Fibroblast of skin of scalp (primary cell): ENCODE data around the gene LMF1.
"Not testable (repeated sequence)": the region's sequence is repeated elsewhere in the genome, so short reads cannot be mapped to it uniquely, and the experiment has no call there.

ENCODE experiments used
- DNase-seq: peaks from one replicate; pipeline ENCODE4 v3.0.0-alpha.2; 2013

The LMF1 gene

DNA sequence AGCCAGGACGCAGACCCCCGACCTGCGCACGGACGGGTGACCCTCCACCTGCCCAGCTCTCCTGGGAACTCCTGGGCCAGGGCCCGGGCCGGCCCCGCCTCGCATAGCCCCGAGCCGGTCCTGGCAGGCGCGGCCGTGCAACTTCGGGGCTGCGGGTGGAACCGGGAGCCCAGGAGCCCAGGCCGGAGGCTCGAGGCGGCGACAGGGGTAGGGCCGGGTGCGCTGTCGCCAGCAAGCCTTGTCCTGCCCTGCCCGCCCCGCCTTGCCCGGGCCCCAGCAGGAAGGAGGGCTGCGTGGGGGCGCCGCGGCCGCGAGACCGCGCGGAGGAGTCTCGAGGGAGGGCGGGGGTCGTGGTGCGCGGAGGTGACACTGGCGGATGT lies 408 bp downstream of the LMF1 start:
- no peak for DNase-seq

GRCh38 chr16:969508-970385 lies 1.0 kb downstream of the LMF1 start:
- peak; percentile 36 for DNase-seq

DNA sequence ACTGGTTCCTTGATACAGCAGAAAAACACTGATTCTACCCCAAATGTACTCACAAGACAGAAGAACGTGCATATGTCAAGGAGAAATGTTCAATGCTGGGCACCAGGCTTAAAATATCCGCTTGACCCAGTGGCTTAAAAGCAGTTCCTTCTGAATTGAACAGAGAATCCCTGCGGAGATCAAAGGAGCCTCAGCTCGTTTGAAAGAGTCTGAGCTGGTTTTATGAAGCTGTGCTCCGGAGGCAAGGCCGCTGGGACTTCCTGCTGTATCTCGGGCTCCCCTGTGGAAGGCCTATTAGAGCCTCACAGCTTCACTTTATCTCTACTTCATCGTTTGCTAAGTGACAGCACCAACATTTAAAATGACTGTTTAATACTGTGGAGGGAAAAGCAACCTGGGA lies 2.2 kb downstream of the LMF1 start:
- DNase-seq = no peak

DNA sequence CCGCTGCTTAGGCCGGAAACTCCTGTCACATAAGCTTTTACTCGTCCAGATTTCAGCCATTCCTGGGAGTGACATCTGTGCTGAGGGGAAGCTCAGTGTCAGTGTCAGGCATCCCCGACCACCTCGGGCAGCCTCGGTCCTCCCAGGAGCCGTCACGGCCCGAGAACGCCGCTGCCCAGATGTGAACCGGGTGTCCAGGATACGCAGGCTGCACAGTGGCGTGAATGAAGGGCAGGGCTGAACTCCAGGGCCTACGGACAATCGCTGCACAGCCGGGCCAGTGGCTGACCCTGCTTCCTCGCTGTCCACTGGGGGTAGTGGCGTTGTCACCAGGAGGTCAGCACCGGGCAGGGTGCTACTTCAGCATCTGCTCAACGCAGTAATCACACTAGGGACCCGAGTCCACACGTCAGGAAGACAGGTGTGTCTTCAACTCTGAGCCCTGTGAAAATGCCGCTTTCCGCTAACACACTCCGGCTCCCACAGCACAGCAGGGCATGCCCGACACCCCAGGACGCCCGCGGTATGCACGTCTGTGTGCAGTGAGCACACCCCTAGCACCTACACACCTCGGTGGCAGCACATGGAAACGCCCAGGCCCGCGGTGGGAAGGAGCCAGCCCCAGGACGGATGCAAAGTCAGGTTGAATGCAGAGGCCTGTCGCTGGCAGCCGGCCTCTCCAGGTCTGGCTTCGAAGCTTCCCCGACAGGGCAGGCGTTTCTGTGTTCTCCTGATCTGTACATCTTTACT lies 3.1 kb downstream of the LMF1 start:
- DNase-seq = no peak

GRCh38 chr16:967077-967541 lies 3.7 kb downstream of the LMF1 start:
- DNase-seq = no peak

DNA sequence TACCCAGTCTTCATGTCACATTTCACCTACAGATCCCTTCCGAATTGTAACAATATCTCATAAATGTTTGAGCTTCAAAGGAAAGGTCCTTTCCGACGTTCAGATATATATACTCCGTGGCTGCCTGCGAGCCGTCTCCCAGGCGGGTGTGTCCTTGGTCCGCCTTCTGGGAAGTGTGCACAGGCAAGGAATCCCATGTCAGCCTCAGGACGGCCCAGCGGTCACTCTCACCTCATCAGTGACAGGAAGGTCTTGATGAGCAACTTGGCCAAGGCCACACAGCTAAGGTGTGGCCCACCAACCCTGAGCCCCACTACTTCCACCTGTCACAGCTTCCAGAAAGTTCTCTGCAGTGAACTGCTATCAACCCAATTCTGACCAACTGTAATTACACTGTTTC lies 4.3 kb downstream of the LMF1 start:
- no peak for DNase-seq

- no peak for DNase-seq
Observed at GRCh38 chr16:966035-966434, 4.7 kb downstream of the LMF1 start.

GRCh38 chr16:965487-965886 lies 5.3 kb downstream of the LMF1 start:
- DNase-seq = no peak

DNA sequence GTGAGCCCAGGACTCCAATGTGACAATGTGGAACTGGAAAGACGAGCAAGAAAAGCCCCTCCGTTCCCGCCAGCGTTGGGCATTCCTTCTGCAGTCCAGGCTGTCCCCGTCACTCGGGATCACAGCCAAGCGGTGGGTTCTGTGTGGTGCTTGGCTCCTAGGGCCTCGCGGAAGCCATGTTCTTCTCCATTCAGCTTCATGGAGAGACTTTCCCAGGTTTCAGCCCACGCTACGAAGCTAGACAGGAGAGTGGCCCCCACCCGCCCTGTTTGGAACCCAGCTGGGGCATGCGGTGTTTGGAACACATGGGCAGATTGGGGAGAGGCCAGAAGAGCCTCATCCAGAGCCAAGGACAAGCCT lies 5.8 kb downstream of the LMF1 start:
- DNase-seq = no peak

DNA sequence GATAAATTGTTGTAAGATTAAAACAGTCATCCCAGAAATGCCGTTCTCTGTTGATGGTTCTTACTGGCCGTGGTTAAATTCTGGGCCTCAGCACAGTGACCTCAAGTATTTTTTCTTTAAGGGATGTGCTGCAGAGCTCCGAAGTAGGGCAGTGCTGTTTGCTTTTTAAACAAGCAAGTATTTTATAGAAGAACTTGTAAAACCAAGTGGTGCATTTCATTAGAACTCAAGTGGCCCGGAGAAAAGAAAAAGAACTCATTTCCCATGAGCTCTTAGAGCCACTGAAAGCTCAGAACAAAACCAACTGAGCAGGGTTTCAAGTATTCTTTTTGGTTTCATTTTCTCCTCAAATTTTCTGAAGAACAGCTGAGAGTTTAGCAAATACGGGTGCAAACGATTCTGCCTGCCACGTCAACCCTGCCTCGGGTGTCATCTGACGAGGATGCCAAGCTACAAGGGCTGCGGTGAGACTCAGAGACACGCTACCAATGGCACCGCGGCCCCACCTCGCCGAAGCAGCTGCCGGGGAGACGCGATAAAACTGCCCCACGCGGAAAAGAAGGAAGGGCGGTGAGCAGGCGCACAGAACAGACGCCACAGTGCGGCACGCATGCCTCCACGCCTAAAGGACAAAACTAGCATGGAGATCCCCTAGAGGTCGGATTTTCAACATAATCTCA lies 6.3 kb downstream of the LMF1 start:
- DNase-seq = no peak

- no peak for DNase-seq
Observed at GRCh38 chr16:963913-964312, 6.9 kb downstream of the LMF1 start.

DNA sequence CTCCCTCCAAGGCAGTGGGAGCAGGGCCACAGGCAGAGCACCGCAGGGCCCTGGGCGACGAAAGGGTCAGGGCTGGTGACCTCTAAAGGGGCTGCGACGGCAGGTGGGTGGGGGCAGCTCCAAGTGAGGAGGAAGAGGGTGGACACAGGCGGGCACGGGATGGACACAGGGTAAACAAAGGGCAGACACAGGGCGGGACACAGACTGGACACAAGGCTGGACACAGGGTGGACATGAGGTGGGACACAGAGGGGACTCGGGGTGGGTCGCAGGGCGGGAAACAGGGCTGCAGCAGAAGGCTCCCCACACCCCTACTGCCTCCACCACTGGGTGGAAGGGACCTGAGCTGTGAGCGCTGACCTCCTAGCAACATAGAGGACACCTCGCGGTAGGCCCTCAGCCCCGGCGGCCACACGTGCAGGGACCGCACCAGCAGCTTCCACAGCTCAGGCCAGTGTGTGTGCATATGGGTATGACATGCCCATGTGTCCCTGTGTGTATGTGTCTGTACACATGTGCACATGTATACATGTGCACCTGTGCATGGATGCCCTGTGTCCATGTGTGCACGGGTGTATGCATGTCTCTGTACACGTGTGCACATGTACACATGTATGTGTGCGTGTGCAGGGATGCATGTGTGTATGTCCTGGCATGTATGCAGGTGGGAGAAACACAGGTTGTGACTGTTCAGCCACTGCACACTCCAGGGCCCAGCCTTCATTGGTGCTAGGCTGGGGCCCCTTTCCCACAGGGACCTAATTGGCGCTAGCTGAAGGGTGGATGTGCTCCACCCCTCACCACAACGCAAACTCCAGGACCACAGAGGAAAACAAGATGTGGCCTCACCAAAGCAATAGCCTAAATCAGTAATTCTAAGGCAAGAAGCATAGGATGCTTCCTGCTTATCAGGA lies 7.6 kb downstream of the LMF1 start:
- DNase-seq = no peak

GRCh38 chr16:962366-962765 lies 8.4 kb downstream of the LMF1 start:
- no peak for DNase-seq

GRCh38 chr16:959232-960040 lies 11.3 kb downstream of the LMF1 start:
- DNase-seq = no peak

GRCh38 chr16:955766-956165 lies 15.0 kb downstream of the LMF1 start:
- not testable (repeated sequence) for DNase-seq

GRCh38 chr16:953818-954217 lies 17.0 kb downstream of the LMF1 start:
- DNase-seq = not testable (repeated sequence)

GRCh38 chr16:952321-952720 lies 18.5 kb downstream of the LMF1 start:
- DNase-seq = no peak

GRCh38 chr16:951660-952301 lies 19.0 kb downstream of the LMF1 start:
- DNase-seq = no peak

DNA sequence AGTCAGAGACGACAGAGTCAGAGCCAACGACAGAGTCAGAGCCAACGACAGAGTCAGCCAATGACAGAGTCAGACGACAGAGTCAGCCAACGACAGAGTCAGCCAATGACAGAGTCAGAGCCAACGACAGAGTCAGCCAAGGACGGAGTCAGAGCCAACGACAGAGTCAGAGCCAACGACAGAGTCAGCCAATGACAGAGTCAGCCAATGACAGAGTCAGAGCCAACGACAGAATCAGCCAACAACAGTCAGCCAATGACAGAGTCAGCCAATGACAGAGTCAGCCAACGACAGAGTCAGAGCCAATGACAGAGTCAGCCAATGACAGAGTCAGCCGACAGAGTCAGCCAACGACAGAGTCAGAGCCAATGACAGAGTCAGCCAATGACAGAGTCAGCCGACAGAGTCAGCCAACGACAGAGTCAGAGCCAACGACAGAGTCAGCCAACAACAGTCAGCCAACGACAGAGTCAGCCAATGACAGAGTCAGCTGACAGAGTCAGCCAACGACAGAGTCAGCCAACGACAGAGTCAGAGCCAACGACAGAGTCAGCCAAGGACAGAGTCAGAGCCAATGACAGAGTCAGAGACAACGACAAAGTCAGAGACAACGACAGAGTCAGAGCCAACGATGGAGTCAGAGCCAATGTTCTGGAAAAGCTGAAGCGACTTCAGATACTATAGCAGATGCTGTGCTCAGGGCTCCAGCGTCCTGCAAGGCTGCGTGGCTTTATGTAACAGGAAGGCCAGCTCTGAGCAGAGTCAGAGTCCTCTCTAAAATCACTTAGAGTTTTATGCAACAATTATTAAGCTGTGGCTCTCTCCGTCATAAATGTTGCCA lies 19.8 kb downstream of the LMF1 start:
- not testable (repeated sequence) for DNase-seq

GRCh38 chr16:948767-949166 lies 22.0 kb downstream of the LMF1 start:
- DNase-seq = not testable (repeated sequence)
